GM19099 (cell line): Measurements from ENCODE around the gene C14orf180.

Experiments
- POLR2A ChIP-seq: IDR thresholded peaks from 3 replicates; pipeline ENCODE4 v1.6.1; 2011; ENCODE audit warnings: low read depth; ENCODE audit not compliant: insufficient read length; ENCODE audit errors: extremely low read depth

Gene C14orf180

GRCh38 chr14:104547998-104548700 lies 31.4 kb upstream of the C14orf180 start:
- no peak for TF ChIP-seq POLR2A

GRCh38 chr14:104548802-104549535 lies 30.6 kb upstream of the C14orf180 start:
- no peak for TF ChIP-seq POLR2A

GRCh38 chr14:104549536-104550339 lies 29.8 kb upstream of the C14orf180 start:
- TF ChIP-seq POLR2A: no peak

GRCh38 chr14:104550340-104550860 lies 29.2 kb upstream of the C14orf180 start:
- no peak for TF ChIP-seq POLR2A

- TF ChIP-seq POLR2A: no peak
Measured at GRCh38 chr14:104550861-104551728, 28.5 kb upstream of the C14orf180 start.

- no peak for TF ChIP-seq POLR2A
Measured at GRCh38 chr14:104551851-104552737, 27.5 kb upstream of the C14orf180 start.

- no peak for TF ChIP-seq POLR2A
Measured at GRCh38 chr14:104552738-104553125, 26.8 kb upstream of the C14orf180 start.

- no peak for TF ChIP-seq POLR2A
Measured at GRCh38 chr14:104553166-104554087, 26.1 kb upstream of the C14orf180 start.

GRCh38 chr14:104554088-104554607 lies 25.4 kb upstream of the C14orf180 start:
- TF ChIP-seq POLR2A: no peak

GRCh38 chr14:104554608-104555429 lies 24.7 kb upstream of the C14orf180 start:
- no peak for TF ChIP-seq POLR2A
